ENCODE results near the gene ATRN. TPM values are rescaled to one million over a fixed set of nuclear protein-coding genes. Genes with fewer than 3 reads are reported as not detected.

The ATRN gene
- total and polyA plus RNA-seq, 2 donors (not counting 1 experiment from before 2014, with no cell fraction given), result 5.8 to 19.5 TPM

GRCh38 chr20:3680701-3681351, 210.0 kb downstream of the ATRN start:
- Mint-ChIP-seq H3K4me3 (no peak overlapping the region), H3K27me3 (peaks cover 53% of the 10 kb centered on the region), H3K4me1 (peaks cover 4% of the 10 kb centered on the region), H3K9me3 (ENCODE audit: insufficient read depth) (no peaks in the 10 kb centered on the region), H3K27ac (no peak overlapping the region)
- Histone ChIP-seq H2AFZ (ENCODE audit: insufficient read depth, low read depth, low read length, poor library complexity, severe bottlenecking) (no peak overlapping the region), H3K9ac (ENCODE audit: low read length) (no peak overlapping the region), H3K79me2 (ENCODE audit: control insufficient read depth, insufficient read depth, low read length) (no peaks in the 10 kb centered on the region), H3K4me3 (ENCODE audit: control extremely low read depth in 1 of 5, extremely low read depth in 1 of 5, insufficient read depth in 1 of 5, low read depth in 2 of 5, low read length in 4 of 5) (no peak overlapping the region), H3K9me3 (ENCODE audit: control extremely low read depth in 1 of 3, control insufficient read depth in 2 of 3, insufficient read depth in 1 of 3, low read length in 2 of 3) (no peaks in the 10 kb centered on the region), H3K4me2 (replicated peaks; ENCODE audit: low read depth, low read length, poor library complexity, severe bottlenecking) (no peak overlapping the region), H3K27ac (ENCODE audit: low read length in 2 of 2) (no peak overlapping the region), H3K36me3 (replicated peaks in 1 of 2; ENCODE audit: control extremely low read depth in 1 of 2, control insufficient read depth in 1 of 2, extremely low read depth in 1 of 2, insufficient read depth in 2 of 2, low read length in 1 of 2) (no peaks in the 10 kb centered on the region), H4K20me1 (ENCODE audit: control insufficient read depth, insufficient read depth, low read length, poor library complexity, severe bottlenecking) (no peaks in the 10 kb centered on the region), H3K4me1 (ENCODE audit: control insufficient read depth in 2 of 2, insufficient read depth in 2 of 2, low read length in 2 of 2) (peaks cover 0 to 7% of the 10 kb centered on the region in 2 donors), H3K27me3 (replicated peaks in 1 of 4; ENCODE audit: control extremely low read depth in 1 of 4, control insufficient read depth in 3 of 4, insufficient read depth in 4 of 4, low read length in 3 of 4) (peaks cover 0 to 43% (median 3%) of the 10 kb centered on the region in 4 experiments)
- ChIA-PET CTCF (no interaction called here), POLR2A (no interaction called here)
- ATAC-seq (ENCODE audit: low read depth), result no peak
- intact Hi-C loops (cut with micrococcal nuclease), result no loop called here
- TF ChIP-seq CTCF (IDR thresholded peaks at IDR 0.05) (no peak), EZH2 (IDR thresholded peaks at IDR 0.05; ENCODE audit: borderline replicate concordance, insufficient read depth, low read depth, low read length, poor library complexity, severe bottlenecking) (no peak)
- no peak for DNase-seq
- 74% methylated on average over 15 of the region's 15 CpGs for WGBS (ENCODE audit: insufficient coverage)

DNA sequence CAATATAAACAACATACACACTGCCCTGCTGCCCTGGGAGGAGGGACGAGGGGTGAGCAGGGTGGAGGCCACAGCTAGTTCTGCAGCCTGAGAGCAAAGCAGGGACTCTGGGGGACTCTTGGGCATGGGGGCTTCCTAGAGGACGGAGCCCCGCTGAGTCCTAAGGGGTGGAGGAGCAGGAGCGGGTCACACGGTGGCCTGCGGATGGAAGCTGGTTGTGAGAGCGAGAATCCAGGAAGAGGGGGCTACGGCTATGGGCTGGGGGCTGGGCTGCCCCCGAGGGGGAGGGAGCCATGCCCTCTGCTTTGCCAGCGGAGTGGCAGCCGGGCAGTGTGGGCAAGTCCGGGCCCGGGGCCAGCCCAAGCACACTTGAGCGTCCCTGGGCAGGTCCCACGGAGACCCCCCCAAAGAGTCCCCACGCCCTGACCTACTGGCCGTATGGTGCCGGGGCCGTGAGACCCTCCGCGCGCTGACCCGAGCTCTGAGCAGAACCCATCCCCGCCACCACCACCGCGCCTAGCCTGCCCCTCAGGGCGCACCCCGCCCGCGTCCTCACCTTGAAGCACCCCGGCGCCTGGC, 210.6 kb downstream of the ATRN start:
- Histone ChIP-seq H3K27ac (ENCODE audit: low read length in 2 of 2) (no peak overlapping the region), H3K9me3 (ENCODE audit: control extremely low read depth in 1 of 3, control insufficient read depth in 2 of 3, insufficient read depth in 1 of 3, low read length in 2 of 3) (no peaks in the 10 kb centered on the region), H3K79me2 (ENCODE audit: control insufficient read depth, insufficient read depth, low read length) (no peaks in the 10 kb centered on the region), H3K9ac (ENCODE audit: low read length) (no peak overlapping the region), H2AFZ (ENCODE audit: insufficient read depth, low read depth, low read length, poor library complexity, severe bottlenecking) (no peak overlapping the region), H3K27me3 (replicated peaks in 1 of 4; ENCODE audit: control extremely low read depth in 1 of 4, control insufficient read depth in 3 of 4, insufficient read depth in 4 of 4, low read length in 3 of 4) (peaks cover 0 to 37% (median 3%) of the 10 kb centered on the region in 4 experiments), H3K4me3 (ENCODE audit: control extremely low read depth in 1 of 5, extremely low read depth in 1 of 5, insufficient read depth in 1 of 5, low read depth in 2 of 5, low read length in 4 of 5) (no peak overlapping the region), H4K20me1 (ENCODE audit: control insufficient read depth, insufficient read depth, low read length, poor library complexity, severe bottlenecking) (no peaks in the 10 kb centered on the region), H3K36me3 (replicated peaks in 1 of 2; ENCODE audit: control extremely low read depth in 1 of 2, control insufficient read depth in 1 of 2, extremely low read depth in 1 of 2, insufficient read depth in 2 of 2, low read length in 1 of 2) (no peaks in the 10 kb centered on the region), H3K4me2 (replicated peaks; ENCODE audit: low read depth, low read length, poor library complexity, severe bottlenecking) (no peak overlapping the region), H3K4me1 (ENCODE audit: control insufficient read depth in 2 of 2, insufficient read depth in 2 of 2, low read length in 2 of 2) (peaks cover 0 to 6% of the 10 kb centered on the region in 2 donors)
- TF ChIP-seq EZH2 (IDR thresholded peaks at IDR 0.05; ENCODE audit: borderline replicate concordance, insufficient read depth, low read depth, low read length, poor library complexity, severe bottlenecking) (no peak), CTCF (IDR thresholded peaks at IDR 0.05) (no peak)
- DNase-seq (no peak), ATAC-seq (ENCODE audit: low read depth) (no peak)
- no peak overlapping the region for H3K4me3 Mint-ChIP-seq
- H3K9me3 Mint-ChIP-seq (ENCODE audit: insufficient read depth), result no peaks in the 10 kb centered on the region
- intact Hi-C loops (cut with micrococcal nuclease), result no loop called here
- H3K27ac Mint-ChIP-seq, result no peak overlapping the region
- 25% methylated on average over 32 of the region's 32 CpGs for WGBS (ENCODE audit: insufficient coverage)
- ChIA-PET POLR2A (no interaction called here), CTCF (no interaction called here)
- peaks cover 4% of the 10 kb centered on the region for H3K4me1 Mint-ChIP-seq
- peaks cover 50% of the 10 kb centered on the region for H3K27me3 Mint-ChIP-seq

Measured in B cell (primary cell).